Activated CD4-positive, alpha-beta T cell treated with anti-CD3 and anti-CD28 coated beads for 4 hours (primary cell): ENCODE measurements around the gene TMTC2.

Experiments used
- DNase-seq, 2 donors: peaks; one replicate each; pipeline ENCODE4 v3.0.0-alpha.2; 2020

TMTC2 gene

DNA sequence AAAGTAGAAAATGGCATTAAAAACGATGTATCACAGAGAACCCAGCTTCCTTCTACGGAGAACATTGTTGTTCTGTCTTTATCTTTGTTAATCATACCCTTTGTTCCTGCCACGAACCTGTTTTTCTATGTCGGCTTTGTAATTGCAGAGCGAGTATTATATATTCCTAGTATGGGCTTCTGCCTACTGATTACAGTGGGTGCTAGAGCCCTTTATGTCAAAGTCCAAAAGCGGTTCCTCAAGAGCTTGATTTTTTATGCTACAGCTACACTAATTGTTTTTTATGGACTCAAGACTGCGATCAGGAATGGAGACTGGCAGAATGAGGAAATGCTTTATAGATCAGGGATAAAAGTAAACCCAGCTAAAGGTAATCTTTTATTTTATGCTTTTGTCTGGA, 209.6 kb downstream of the TMTC2 start:
- DNase-seq: no peak

DNA sequence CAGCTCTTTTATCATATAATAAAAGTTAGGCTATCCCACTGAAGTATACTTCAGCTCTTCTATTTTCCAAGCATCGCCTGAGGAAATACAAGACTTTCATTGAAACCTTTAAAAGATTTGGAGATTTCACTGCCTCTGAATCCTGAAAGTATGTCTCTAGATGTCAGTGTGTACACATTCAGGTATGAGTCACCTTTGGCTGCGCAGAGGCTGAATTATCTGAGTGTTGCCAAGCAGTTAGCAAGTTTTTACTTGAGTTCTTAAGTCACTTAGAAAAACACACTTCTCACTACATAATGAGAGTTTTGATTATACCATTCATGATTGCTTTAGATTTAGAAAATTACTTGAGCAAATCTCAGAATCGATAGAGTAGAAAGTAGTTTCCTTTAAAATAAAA, 210.3 kb downstream of the TMTC2 start:
- DNase-seq: no peak

DNA sequence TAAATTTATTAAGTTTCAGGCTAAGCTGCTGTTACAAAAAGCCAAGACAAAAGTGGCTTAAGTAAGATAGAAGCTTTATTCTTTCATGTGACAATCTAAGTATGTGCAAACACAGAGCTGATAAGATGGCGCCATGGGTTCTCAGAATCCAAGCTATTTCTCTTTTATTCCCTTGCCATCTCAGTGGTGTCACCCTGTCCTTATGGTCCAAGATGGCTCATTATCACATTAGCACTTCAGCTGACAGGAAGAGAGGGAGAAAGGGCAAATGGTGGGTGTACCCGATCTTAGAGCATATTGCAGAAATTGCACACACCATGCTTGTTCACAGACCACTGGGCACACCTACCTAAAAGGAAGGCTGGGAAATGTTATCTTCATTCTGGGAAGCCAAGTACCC, 211.7 kb downstream of the TMTC2 start:
- DNase-seq: no peak

DNA sequence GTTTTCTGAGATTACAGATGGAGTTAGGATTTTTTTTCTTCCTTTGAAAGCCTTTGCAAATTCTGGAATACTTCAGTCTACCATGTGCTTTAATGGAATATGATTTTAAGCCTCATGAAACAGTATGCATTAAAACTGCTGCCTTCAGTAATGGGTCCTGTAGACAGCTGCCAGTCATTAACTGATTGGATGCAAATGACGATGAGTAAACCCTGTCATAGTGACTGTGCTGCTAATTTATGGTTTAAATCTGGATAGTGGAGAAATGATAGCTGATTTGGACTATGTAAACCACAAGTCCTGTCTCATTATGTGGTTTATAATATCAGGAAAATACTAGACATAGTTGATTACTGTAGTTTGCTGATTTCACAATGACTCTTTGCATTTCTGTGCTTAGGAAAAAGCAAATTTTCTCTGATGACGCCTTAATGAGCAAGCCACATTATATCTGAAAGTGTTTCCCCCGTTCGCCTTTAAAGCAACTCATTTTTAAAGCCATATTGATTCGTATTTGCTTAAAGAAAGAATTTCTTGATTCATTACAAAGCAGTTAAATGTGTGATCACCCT, 217.6 kb downstream of the TMTC2 start:
- DNase-seq: no peak

DNA sequence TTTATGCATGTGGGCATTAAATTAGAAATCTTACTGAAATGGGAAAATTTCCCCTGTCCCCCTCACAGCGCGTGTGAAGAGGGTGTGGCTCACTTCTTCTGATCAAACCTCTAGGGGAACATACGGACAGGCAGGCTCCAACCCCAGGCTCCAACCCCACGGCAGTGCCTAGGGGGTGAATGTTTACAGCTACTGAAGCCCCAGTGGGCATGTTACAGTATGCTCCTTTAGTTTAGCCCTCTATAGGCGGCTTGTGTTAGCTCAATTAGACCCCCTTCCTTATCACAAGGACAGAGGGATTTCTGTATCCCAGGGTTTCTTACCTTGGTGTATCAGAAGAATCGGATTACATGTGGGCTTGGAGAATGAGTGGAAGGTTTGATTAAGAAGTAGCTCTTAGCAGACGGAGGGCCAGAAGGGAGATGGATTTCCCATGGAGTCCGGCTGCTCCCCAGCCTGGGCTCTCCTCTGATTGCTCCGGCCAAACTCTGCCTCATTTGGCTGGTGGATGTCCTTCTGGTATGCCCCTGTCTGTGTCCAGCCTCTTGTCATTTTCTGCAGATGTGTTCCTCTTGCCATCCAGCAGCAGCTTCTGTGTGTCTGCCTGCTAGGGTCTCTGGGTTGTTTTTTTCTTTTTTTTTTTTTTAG, 223.7 kb downstream of the TMTC2 start:
- DNase-seq: no peak

DNA sequence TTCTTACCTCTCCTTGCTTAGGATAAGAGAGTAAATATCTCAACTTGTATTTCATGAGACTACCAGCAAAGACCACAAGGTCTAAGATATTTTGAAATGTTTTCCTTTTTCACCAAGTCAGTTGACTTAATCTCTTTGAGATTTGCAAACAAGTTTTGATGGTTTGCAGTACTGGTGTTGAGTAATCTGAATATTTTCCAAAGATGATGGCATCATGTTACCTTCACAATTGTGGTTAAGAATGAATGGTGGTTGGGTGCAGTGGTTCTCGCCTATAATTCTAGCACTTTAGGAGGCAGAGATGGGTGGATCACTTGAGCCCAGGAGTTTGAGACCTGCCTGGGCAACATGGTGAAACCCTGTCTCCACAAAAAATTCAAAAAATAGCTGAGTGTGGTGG, 225.7 kb downstream of the TMTC2 start:
- no peak for DNase-seq

- DNase-seq: no peak
Observed at GRCh38 chr12:82919388-82920054, 232.8 kb downstream of the TMTC2 start.

DNA sequence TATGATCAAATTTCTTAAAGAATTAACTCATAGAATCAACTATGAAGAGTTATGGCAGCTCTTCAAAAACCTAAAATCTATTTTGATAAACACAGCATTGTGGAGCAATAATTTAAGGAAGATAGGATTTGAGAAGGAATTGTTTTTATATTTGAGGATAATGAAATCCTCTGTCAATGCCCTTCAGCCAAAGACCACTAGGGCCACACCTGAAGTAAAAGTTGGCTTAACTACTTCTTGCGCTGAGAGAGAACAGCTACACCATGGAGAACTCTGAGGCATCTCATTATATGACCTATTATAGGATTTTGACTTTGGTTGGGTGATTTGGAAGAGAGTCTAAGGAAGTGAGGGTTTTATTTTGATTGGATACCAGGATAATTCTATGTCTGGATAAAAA, 237.2 kb downstream of the TMTC2 start:
- no peak for DNase-seq

- no peak for DNase-seq
Observed at GRCh38 chr12:82926630-82927029, 239.9 kb downstream of the TMTC2 start.

- no peak for DNase-seq
Observed at GRCh38 chr12:82930301-82930700, 243.6 kb downstream of the TMTC2 start.

- no peak for DNase-seq
Observed at GRCh38 chr12:82931349-82932116, 244.8 kb downstream of the TMTC2 start.

DNA sequence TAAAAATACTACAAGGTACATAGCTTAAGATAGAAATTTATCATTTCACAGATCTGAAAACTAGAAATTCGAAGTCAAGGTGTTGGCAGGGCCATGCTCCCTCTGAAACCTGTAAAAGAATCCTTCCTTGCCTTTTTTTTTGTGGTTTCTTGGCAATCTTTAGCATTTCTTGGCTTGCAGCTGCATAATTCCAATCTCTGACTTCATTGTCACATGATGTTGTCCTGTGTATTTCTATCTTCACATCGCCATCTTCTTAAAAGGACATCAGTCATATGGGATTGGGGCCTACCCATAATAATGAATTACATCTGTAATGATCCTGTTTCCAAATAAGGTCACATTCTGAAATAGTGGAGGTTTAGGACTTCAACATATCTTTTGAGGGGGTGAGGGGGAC, 250.4 kb downstream of the TMTC2 start:
- DNase-seq: no peak

GRCh38 chr12:82942521-82942920, 255.8 kb downstream of the TMTC2 start:
- DNase-seq: no peak

GRCh38 chr12:82942991-82943401, 256.3 kb downstream of the TMTC2 start:
- no peak for DNase-seq

DNA sequence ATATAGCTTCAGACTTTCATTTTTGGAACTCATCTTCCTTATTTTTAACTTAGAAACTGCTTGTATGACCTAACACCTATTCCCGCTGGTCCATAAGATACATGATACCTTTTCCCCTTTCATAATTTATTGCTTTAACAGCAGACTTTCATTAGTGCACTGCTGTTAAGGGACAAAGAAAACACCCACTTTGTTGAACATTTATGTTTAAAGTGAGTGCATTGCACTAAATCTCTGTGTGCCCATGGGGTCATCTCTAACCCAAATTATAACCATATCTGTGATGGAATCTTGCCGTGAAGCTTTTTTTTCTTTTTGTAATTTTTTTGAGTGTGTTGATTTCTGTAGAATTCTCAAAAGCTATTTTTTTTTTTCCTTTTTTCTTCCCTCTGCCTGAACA, 261.8 kb downstream of the TMTC2 start:
- no peak for DNase-seq

GRCh38 chr12:82950356-82950755, 263.6 kb downstream of the TMTC2 start:
- DNase-seq: no peak

DNA sequence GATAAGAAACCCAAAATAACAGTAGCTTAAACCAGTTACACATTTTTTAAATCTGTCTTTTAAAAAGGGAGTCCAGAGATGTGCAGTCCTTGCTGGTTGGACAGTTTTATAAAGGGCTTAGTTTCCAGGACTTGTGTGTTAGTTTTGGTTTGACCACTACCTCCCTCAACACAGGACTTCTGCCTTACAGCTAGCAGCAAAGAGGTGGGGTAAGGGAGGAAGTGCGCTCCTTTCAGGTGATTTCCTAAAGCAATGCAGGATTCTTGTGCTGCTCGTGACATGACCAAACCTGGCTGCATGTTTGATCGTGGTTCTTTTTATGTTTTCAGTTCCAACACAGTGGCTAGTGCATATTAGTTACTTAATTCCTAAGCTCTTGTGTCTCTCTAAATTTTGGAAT, 266.2 kb downstream of the TMTC2 start:
- DNase-seq: no peak

GRCh38 chr12:82953397-82953796, 266.7 kb downstream of the TMTC2 start:
- no peak for DNase-seq

- DNase-seq: no peak
Observed at GRCh38 chr12:82954064-82954463, 267.4 kb downstream of the TMTC2 start.

- DNase-seq: no peak
Observed at GRCh38 chr12:82954572-82954971, 267.9 kb downstream of the TMTC2 start.

GRCh38 chr12:82955043-82955442, 268.3 kb downstream of the TMTC2 start:
- no peak for DNase-seq

DNA sequence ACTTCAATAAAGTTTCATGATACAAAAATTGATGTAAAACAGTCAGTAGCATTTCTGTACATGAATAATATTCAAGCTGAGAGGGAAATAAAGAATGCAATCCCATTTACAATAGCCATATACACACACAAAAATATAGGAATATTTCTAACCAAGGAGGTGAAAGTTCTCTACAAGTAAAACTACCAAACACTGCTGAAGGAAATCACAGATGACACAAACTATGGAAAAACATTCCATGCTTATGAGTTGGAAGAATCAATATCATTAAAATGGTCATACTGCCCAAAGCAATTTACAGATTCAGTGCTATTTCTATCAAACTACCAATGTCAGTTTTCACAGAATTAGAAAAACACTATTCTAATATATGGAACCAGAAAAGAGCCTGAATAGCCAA, 272.3 kb downstream of the TMTC2 start:
- no peak for DNase-seq

DNA sequence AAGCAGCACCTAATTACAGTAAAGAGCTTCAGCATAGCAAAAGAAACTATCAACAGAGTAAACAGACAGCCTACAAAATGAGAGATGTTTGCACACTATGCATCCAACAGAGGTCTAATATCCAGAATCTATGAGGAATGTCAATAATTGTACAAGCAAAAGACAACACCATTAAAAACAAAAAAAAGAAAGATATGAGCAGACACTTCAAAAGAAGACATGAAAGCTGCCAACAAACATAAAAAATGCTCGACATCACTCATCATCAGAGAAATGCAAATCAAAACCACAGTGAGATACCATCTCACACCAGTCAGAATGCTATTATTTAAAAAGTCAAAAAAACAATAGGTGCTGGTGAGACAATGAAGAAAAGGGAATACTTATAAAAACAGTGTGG, 273.1 kb downstream of the TMTC2 start:
- no peak for DNase-seq

DNA sequence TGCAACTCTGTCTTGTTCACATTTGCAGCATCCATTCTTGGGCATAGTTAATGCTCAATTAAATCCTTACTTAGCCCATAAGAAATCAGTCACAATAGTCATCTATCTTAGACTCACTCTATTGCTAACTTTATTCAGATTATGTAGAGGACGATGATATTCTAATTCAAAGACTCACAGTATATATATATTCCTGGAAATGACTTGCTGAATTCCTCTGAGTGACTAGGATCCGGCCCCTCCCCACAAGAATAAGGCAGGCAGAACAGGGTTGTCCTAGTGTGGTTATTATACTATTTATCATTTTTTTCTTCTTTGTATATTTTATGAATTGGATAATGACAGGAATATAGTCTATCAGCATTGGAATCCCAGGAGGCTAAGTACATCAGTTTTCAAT, 275.1 kb downstream of the TMTC2 start:
- no peak for DNase-seq
